ENCODE measurements around the gene CCDC9.
A peak's percentile ranks its signal among the peaks of the same experiment; 100 is the strongest.
"Not testable (repeated sequence)": the region's sequence is repeated elsewhere in the genome, so short reads cannot be mapped to it uniquely, and the experiment has no call there.

Gene CCDC9

DNA sequence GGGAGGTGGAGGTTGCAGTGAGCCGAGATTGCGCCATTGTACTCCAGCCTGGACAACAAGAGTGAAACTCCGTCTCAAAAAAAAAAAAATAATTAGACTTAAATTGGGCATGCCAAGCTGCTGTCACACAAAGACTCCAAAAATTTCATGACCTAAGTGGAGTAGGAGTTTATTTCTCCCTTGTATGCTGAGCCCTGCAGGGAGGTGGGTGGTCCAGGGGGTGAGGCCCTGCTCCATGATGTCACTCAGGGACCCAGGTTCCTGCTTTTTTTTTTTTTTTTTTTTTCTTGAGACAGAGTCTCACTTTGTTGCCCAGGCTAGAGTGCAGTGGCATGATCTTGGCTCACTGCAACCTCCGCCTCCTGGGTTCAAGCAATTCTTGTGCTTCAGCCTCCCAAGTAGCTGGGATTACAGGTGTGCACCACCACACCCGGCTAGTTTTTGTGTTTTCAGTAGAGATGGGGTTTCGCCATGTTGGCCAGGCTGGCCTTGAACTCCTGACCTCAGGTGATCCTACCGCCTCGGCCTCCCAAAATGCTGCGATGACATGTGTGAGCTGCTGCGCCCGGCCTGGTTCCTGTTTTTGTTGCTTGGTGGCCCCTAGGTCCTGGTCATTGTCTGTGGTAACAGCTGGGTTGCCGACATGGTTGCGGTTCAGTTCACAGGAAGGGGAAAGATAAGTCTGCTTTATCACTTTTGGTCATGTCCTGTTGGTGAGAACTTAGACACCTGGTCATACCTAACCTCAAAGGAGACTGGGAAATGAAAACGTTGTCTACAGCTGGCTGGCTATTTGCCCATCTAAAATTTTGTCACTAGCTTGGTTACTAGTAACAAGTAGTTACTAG, 5.8 kb downstream of the CCDC9 start:
- FAIRE-seq: not testable (repeated sequence)

DNA sequence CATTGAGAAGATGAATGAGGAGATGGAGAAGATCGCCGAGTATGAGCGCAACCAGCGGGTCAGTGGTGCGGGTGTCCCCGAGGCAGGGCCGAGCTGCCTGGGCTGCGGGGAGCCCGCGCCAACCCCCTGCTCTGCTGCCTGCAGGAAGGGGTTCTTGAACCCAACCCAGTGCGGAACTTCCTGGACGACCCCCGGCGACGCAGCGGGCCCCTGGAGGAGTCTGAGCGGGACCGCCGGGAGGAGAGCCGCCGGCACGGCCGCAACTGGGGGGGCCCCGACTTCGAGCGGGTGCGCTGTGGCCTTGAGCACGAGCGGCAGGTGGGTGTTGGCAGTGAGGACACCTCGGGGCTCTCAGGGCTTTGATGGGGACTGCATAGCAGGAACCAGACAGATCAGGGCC, 8.3 kb downstream of the CCDC9 start:
- FAIRE-seq: no peak

DNA sequence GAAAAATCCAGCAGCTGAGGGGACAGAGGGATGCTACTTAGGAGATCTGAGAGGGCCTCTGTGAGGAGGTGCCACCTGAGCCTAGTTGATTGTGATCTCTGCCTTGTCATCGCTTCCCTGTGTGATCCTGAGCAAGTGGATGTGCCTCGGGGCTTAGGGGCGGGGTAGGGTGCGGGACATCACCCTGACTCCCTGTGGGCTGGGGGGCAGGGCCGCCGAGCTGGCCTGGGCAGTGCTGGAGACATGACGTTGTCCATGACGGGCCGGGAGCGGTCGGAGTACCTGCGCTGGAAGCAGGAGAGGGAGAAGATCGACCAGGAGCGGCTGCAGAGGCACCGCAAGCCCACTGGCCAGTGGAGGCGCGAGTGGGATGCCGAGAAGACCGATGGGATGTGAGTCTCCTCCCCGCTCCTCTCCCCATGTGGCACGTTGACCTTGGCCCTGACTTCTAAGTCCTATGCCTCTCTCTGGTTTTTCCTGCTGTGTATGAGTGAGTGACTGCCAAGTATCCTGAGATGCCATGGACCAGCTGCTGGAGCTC, 10.1 kb downstream of the CCDC9 start:
- FAIRE-seq: no peak

DNA sequence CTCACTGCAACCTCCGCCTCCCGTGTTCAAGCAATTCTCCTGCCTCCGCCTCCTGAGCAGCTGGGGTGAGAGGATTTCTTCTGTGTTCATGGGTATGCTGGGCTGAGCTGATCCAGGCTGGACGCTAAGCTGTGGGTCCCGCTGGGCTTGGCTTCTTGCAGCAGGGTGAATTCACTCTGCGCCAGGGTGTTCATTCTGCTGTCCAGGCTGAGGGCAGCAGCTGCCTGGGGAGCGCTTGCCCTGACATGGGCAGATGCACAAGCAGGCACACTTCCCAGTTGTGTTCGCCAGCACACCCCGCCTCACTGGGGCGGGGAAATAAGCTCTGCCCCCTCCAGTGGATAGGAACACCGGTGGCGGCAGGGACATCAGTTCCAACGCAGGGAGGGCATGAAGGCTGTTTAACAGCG, 11.0 kb downstream of the CCDC9 start:
- no peak for FAIRE-seq

DNA sequence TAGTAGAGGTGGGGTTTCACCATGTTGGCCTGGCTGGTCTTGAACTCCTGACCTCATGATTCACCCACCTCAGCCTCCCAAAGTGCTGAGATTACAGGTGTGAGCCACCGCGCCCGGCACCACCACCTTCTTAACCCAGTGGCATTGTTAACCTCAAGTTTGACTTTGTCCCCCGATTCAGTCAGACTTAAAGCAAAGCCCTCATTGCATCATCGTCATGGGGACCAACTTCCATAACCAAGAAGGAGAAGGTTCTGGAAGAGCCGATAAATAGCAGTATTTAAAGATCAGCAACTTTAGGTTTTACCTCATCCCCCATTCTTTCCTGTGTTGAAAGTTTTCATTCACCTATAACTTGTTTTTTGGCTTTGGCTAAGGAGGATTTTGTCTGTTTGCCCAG, 11.7 kb downstream of the CCDC9 start:
- FAIRE-seq: no peak

DNA sequence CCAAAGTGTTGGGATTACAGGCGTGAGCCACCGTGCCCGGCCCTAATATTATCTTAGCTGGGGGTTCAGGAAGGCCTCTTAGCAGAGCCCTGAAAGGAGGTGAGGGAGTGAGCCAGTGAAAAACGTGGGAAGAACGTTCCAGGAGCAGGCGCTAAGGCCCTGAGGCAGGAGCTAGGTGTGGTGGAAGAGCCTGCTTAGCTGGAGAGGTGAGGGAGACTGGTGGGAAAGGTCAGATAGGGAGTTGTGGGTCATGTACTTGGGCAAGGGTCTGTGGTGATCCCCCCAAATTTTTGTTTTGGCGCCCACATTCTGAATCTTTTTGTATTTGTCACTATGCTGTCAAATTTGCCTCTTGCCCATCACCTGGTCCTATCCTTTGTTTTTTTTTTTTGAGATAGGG, 13.3 kb downstream of the CCDC9 start:
- FAIRE-seq: no peak

DNA sequence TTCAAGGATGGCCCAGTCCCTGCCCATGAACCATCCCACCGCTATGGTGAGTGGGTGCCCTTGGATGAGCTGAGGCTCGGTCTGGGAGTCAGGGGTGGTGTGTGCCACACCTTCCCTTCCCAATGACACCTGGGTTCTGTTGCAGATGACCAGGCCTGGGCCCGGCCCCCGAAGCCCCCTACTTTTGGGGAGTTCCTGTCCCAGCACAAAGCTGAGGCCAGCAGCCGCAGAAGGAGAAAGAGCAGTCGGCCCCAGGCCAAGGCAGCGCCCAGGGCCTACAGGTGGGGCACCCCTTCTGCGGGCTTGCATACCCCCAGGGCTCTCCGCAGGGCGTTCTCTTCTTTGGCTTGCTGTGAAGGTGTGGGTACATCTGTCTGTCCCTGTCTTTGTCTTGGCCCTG, 14.1 kb downstream of the CCDC9 start:
- no peak for FAIRE-seq

DNA sequence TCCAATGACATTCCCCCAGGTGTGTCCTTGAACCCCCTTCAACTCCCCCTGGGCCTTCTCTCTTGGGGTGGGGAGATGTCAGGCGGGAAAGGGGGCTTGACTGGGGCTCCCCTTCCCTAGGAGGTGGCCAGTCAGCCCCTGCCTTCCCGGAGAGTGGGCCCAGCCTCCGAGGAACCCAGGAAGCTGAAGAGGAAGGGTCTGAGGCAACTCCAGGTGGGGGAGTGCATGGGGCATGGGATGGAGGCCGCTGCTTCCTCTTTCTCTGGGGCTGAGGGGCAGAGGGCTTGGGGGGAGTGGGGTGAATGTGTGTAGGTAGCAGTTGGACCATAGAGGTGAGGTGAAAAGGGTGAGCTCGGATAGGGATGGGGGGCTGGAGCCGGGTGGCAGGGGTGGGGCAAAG, 15.6 kb downstream of the CCDC9 start:
- FAIRE-seq: no peak

DNA sequence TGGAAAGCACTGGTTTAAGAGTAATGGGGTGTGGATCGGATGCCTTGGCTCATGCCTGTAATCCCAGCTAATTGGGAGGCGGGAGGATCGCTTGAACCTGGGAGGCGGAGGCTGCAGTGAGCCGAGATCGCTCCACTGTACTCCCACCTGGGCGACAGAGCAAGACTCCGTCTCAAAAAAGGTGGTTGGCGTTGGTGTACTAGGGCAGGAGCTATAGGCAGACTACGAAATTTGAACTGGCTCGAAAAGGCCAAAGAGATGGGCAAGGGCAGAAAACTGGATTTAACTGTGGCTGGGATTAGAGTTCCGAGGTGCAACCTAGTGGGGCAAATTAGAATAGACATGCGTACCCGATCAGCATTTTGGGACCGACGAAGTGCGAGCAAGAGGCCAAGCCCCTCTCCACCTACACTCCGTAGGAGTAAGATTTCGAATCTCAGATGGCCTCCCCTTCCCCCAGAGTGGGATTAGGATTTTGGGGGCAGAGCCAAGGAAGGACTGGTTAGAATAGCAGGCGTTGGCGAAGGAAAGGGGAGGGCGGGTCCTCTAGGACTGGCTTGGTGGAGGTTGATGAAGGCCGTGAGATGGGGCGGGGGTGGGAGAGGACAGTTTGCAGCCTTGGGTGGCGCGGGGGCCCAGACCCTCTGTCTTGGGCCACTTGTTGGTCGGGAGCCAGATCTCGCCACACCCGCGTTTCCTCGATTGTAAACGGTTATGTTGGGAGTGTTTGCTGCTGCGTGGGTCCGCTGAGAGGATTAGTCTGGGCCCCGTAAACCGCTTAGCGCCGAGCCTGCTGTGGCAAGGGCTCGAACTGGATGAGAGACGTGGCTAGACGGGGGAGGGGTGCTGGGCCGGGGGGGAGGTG, 16.4 kb downstream of the CCDC9 start:
- no peak for FAIRE-seq

DNA sequence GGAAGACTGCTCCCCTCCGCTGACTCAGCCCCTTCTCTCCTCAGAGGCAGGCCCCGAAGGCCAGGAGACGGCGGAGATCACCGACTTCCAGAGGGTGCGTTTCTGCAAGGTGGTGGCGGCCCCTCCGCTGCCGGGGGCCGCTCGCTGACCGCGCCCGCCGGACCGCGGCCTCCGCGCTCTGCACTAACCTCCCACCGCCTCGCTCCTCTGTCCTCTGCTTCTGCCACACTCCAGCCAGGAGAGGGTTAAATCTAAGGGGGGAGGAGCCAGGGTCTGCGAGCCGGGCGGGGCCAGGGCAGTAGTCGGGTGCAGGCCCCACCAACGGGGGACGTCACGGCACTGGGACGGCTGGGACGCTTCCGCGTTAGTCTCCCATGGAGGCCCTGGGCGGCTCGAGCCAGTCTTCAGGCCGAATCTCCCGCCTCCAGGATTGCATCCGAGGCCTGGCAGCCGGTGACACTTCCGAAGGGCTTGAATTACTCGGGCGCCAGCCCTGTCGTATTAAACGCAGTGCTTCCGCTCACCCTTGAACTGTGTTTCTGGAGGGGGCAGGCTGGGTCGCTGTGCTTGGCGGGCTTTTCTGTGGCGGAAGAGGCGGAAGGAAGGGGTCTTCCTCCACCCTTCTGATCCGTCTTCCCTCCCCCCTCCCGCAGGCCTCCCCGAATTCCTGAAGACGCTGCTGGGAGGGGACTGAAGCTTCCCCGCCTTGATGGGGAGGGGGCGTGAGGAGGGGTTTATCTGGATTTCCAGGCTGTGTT, 17.2 kb downstream of the CCDC9 start:
- FAIRE-seq: no peak

DNA sequence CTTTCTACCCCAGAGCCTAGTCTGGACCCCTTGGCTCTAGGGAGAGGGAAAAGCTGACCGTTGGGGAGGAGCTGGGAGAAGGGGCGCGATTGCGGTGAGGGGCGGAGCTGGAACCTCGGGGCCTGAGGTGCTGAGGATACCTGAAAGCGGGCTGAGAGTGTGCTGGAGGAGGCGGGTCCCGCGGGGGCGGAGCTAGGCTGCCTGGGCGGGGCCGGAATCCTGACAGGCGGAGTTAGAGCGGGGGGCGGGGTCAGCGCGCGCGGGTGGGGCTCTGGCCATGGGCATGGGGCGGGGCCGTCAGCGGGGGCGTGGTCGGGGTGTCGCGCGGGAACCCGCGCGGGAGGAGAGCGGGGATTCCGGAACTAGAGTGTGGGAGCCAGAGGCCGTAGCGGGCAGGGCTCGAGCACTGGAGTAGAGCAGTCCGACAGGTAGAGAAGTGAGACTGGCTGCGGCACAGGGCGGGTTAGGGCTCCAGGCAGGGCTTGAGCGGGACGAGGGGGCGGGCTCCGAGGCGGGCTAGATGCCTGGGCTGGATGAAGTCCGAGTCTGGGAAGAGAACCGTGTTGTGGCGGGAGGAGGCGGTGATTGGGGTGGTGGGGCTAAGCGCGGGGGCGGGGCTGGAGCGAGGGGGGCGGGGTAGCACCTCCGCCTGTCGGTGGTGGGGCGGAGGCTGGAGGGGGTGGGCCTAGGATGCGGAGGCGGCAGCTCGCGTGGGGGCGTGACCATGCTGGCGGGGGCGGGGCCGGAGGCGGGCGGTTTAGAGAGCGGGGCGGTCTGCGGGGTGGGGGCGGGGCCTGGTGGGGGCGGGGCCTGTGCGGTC, 18.0 kb downstream of the CCDC9 start, which contains the start of gene INAFM1:
Gene INAFM1 (plus strand): TSS at position 815 of the 820 bp plus-strand sequence. CDS start 35 bp downstream, outside the sequence.
- no peak for FAIRE-seq

DNA sequence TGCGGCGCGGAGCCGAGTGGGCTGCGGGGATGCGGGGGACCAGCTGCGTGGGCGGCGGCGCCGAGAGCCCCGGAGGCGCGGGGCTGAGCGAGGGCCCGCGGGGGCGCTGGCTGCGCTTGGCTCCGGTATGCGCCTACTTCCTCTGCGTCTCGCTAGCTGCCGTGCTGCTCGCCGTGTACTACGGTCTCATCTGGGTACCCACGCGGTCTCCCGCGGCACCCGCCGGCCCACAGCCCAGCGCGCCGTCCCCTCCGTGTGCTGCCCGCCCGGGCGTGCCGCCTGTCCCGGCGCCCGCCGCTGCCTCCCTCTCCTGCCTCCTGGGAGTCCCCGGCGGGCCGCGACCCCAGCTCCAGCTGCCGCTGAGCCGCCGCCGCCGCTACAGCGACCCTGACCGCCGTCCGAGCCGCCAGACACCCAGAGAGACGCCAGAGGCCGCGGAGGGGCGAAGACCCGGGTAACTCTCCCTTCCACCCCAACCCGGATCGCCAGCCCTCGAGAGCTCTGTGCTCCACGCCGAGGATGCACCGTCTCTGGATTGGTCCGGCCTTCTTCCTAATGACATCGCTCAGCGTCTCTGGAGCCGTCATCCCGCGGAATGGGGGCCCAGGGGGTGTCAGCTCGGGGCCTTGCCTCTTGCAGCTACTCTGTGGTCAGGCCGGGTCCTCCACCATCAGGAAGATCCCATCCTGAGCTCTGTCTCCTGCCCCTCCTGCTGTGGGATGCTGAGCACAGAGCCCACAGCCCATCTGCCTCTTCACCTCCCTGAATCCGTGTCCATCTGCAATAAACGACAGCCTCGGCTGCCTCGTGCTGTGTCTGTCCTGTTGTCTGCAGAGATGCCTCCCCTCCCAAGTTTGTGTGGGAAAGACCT, 18.8 kb downstream of the CCDC9 start:
- no peak for FAIRE-seq

DNA sequence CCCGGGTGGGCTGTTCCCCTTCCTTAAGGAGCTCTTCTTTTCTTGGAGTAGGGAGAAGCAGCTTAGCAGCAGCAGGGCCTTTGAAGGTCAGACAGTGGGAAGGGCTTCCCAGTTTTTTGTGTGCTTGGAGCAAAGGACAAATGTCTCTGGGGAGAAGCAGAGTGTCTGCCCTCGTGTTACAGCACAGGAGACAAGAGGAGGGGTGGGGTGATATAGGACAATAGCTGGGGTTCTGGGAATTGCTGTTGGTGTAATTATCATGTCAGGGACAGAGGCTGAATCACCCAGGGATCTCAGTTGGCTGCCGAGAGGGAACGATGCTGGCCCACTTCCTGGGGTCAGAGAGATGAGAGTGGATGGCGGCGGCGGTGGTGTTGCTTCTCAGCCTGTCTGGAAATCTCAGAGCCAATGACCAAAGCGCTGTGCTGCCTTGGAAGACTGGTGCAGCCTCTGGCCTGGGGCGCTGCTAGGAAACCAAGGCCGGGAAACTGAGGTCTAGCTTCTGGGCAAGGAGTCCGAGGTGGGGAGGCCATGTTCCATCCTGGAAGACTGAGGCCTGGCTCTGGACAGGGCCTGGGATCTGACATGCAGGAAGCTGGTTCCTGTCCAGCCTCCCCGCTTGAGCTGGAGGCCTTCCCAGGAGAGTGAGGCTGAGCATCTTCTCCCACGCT, 19.6 kb downstream of the CCDC9 start:
- FAIRE-seq: no peak

DNA sequence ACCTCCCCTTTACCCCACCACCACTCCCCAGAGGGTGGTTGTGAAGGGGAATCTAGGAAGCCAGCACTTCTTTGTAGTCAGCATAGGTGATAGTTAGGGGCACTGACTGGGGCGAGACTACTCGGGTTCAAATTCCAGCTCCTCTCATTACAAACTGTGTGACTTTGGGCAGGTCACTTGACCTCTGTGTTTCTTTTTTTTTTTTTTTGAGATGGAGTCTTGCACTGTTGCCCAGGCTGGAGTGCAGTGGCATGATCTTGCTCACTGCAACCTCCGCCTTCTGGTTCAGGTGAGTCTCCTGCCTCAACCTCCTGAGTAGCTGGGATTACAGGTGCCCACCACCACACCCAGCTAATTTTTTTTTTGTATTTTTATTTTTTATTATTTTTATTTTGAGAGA, 20.2 kb downstream of the CCDC9 start:
- not testable (repeated sequence) for FAIRE-seq

DNA sequence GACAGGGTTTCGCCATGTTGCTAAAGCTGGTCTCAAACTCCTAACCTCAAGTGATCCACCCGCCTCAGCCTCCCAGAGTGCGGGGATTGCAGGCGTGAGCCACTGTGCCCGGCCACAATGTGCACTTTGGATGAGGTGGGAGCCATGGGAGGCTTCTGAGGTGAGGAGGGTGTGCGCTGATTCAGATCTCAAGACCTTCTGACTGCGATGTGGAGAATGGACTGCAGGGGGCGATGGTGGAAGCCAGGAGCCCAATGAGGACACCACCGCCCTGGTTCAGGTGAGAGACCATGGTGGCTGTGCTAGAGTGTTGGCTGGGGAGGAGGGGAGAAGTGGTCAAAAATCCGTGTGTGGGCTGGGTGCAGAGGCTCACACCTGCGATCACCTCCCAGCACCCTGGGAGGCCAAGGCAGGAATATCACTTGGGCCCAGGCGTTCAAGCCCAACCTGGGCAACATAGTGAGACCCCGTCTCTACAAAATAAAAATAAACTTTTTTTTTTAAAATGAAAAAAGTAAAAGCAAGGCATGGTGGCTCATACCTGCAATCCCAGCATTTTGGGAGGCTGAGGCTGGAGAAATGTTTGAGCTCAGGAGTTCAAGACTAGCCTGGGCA, 24.0 kb downstream of the CCDC9 start:
- no peak for FAIRE-seq

DNA sequence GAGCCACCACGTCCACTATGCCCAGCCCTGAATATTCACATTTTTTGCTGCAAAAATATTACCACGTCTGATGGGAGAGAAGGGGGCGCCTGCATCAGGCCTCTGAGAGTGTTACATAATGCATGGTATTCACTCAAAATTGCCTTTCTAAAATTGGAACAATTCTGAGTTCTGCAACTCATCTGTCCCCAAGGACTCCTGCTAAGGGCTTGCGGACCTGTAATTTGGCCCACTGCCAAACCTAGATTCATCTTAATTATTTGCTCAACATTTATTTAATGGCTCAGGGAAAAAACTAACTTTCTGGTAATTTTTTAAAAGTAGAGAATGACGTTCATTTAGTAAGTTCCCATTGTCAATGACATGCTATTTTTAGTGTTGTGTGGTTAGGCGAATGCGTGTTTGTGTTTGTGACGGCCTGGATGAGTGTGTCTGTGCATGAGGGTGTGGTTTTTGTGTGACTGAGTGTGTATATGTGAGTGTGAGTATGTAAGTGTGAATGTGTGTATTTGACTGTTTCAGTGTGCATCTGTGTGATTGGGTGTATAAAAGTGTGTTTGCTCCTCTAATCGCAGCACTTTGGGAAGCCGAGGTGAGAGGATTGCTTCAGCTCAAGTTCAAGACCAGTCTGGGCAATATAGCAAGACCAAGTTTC, 27.2 kb downstream of the CCDC9 start:
- no peak for FAIRE-seq

DNA sequence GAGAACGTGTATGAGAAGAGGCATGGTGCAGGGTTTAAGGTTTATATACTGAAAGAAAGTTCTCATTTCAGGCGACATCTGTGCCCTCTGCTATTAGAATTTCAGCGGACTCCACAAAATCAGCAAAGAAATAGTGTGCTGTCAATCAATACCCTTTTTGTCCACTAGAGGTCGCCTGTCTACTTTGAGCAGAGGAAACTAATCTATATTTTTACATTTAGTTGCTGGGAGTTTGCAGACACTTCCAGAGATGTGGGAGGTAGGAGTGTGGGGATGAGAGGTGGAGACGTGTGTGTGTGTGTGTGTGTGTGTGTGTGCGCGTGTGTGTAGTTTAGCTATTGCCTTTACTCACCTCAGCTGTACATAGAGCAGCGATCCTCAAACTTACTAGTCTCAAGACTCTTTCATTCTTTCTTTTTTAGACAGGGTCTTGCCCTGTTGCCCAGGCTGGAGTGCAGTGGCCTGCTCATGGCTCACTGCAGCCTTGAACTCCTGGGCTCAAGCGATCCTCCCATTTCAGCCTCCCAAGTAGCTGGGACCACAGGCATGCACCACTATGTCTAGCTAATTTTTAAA, 28.1 kb downstream of the CCDC9 start:
- peak; percentile 58 for FAIRE-seq

DNA sequence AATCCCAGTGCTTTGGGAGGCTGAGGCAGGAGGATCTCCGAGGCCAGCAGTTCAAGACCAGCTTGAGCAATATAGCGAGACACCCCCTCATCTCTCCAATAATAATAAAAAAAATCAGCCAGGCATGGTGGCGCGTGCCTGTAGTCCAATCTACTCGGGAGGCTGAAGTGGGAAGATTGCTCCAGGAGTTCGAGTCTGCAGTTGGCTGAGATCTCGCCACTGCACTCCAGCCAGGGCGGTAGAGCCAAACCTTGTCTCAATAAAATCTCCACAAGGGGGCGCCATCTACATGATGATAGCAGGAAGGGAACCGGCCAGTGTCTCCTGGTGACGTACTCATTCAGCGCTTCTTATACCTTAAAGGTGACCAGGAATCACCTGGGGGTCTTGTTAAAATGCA, 39.7 kb downstream of the CCDC9 start:
- FAIRE-seq: peak; percentile 66

DNA sequence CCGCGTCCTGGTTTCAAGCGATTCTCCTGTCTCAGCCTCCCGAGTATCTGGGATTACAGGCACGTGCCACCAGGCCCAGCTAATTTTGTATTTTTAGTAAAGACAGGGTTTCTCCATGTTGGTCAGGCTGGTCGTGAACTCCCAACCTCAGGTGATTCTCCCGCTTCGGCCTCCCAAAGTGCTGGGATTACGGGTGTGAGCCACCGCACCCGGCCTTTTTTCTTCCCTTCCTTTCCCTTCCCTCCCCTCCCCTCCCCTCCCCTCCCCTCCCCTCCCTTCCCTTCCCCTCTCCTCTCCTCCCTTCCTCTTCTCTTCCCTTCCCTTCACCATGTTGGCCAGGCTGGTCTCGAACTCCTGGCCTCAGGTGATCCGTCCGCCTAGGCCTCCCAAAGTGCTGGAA, 44.5 kb downstream of the CCDC9 start:
- not testable (repeated sequence) for FAIRE-seq
